Stimulated activated naive B cell treated with anti-CD40 and anti-IgM and Interleukin-4, amounts not matched to agents 10 μg/mL and 1 μg/mL and 100 μg/mL, for 72 hours (primary cell): ENCODE data around the gene STAM.

Source experiments
- ATAC-seq, 2 donors: fragments of 150-1000 bp; cut with Tn5 transposase; replicated peaks; 2 replicates each; pipeline ENCODE4 v1.10.0; 2021; ENCODE audit warnings: moderate library complexity in 1 of 2
- DNase-seq: peaks from one replicate; pipeline ENCODE4 v3.0.0; 2021
- H3K27ac Mint-ChIP-seq: one replicate; pipeline ENCODE4 v1.8.0; 2022; ENCODE audit warnings: mild to moderate bottlenecking, mixed read lengths
- H3K27me3 Mint-ChIP-seq, 2 donors: one replicate each; pipeline ENCODE4 v1.8.0; 2022; ENCODE audit warnings: mixed read lengths in 2 of 2
- H3K36me3 Mint-ChIP-seq, 2 donors: one replicate each; pipeline ENCODE4 v1.8.0; 2022; ENCODE audit warnings: mixed read lengths in 2 of 2, mild to moderate bottlenecking in 1 of 2
- H3K4me1 Mint-ChIP-seq, 2 donors: one replicate each; pipeline ENCODE4 v1.8.0; 2022; ENCODE audit warnings: mixed read lengths in 2 of 2, mild to moderate bottlenecking in 1 of 2
- H3K4me3 Mint-ChIP-seq, 2 donors: one replicate each; pipeline ENCODE4 v1.8.0; 2022; ENCODE audit warnings: mild to moderate bottlenecking in 2 of 2, mixed read lengths in 2 of 2, moderate library complexity in 1 of 2
- H3K9me3 Mint-ChIP-seq, 2 donors: one replicate each; pipeline ENCODE4 v1.8.0; 2022; ENCODE audit warnings: mixed read lengths in 2 of 2, mild to moderate bottlenecking in 1 of 2

The STAM gene

GRCh38 chr10:17655009-17655408 is 11.1 kb downstream of the STAM start:
- Mint-ChIP-seq H3K27ac (peak overlapping the region; percentile 96), H3K36me3 (peaks cover 67 to 76% of the 10 kb centered on the region in 2 donors), H3K9me3 (peaks cover 5 to 16% of the 10 kb centered on the region in 2 donors), H3K4me1 (peaks cover 34 to 75% of the 10 kb centered on the region in 2 donors), H3K4me3 (peak overlapping the region; percentile 18 to 69), H3K27me3 (no peaks in the 10 kb centered on the region)
- DNase-seq (no peak), ATAC-seq (peak; percentile 36 to 57)

GRCh38 chr10:17655567-17656146 is 11.7 kb downstream of the STAM start:
- DNase-seq (peak; percentile 34), ATAC-seq (peak; percentile 98 to 99)
- Mint-ChIP-seq H3K4me1 (peaks cover 34 to 69% of the 10 kb centered on the region in 2 donors), H3K27ac (peak overlapping the region; percentile 96), H3K36me3 (peaks cover 61 to 70% of the 10 kb centered on the region in 2 donors), H3K9me3 (peaks cover 5 to 16% of the 10 kb centered on the region in 2 donors), H3K4me3 (peak overlapping the region; percentile 30 to 70), H3K27me3 (no peaks in the 10 kb centered on the region)

- Mint-ChIP-seq H3K36me3 (peaks cover 64 to 70% of the 10 kb centered on the region in 2 donors), H3K27me3 (no peaks in the 10 kb centered on the region), H3K4me3 (no peak overlapping the region), H3K27ac (peak overlapping the region; percentile 96), H3K4me1 (peaks cover 30 to 65% of the 10 kb centered on the region in 2 donors), H3K9me3 (peaks cover 5 to 12% of the 10 kb centered on the region in 2 donors)
- DNase-seq = no peak
- no peak for ATAC-seq
Observed at GRCh38 chr10:17657103-17657500, 13.2 kb downstream of the STAM start.

GRCh38 chr10:17659365-17659764 is 15.4 kb downstream of the STAM start:
- Mint-ChIP-seq H3K27ac (no peak overlapping the region), H3K36me3 (peaks cover 63 to 68% of the 10 kb centered on the region in 2 donors), H3K27me3 (no peaks in the 10 kb centered on the region), H3K9me3 (peaks cover 0 to 10% of the 10 kb centered on the region in 2 donors), H3K4me3 (no peak overlapping the region), H3K4me1 (peaks cover 35 to 68% of the 10 kb centered on the region in 2 donors)
- no peak for ATAC-seq
- DNase-seq = no peak

GRCh38 chr10:17660921-17661320 is 17.0 kb downstream of the STAM start:
- Mint-ChIP-seq H3K36me3 (peaks cover 55 to 61% of the 10 kb centered on the region in 2 donors), H3K27ac (no peak overlapping the region), H3K4me1 (peaks cover 30 to 59% of the 10 kb centered on the region in 2 donors), H3K27me3 (no peaks in the 10 kb centered on the region), H3K9me3 (peaks cover 0 to 7% of the 10 kb centered on the region in 2 donors), H3K4me3 (no peak overlapping the region)
- no peak for DNase-seq
- no peak for ATAC-seq

- Mint-ChIP-seq H3K27ac (no peak overlapping the region), H3K4me3 (no peak overlapping the region), H3K9me3 (peaks cover 0 to 7% of the 10 kb centered on the region in 2 donors), H3K27me3 (no peaks in the 10 kb centered on the region), H3K4me1 (peaks cover 27 to 53% of the 10 kb centered on the region in 2 donors), H3K36me3 (peaks cover 52 to 57% of the 10 kb centered on the region in 2 donors)
- DNase-seq = no peak
- ATAC-seq = no peak
Observed at GRCh38 chr10:17661510-17661909, 17.6 kb downstream of the STAM start.

- H3K4me1 Mint-ChIP-seq = peaks cover 24 to 48% of the 10 kb centered on the region in 2 donors
- no peak overlapping the region for H3K27ac Mint-ChIP-seq
- DNase-seq = no peak
- no peak for ATAC-seq
- peaks cover 48 to 51% of the 10 kb centered on the region in 2 donors for H3K36me3 Mint-ChIP-seq
- no peak overlapping the region for H3K4me3 Mint-ChIP-seq
- no peaks in the 10 kb centered on the region for H3K27me3 Mint-ChIP-seq
- peaks cover 0 to 5% of the 10 kb centered on the region in 2 donors for H3K9me3 Mint-ChIP-seq
Observed at GRCh38 chr10:17662193-17663138, 18.5 kb downstream of the STAM start.

- ATAC-seq = no peak
- Mint-ChIP-seq H3K4me1 (peaks cover 25 to 48% of the 10 kb centered on the region in 2 donors), H3K36me3 (peaks cover 47 to 48% of the 10 kb centered on the region in 2 donors), H3K27ac (no peak overlapping the region), H3K9me3 (peaks cover 0 to 2% of the 10 kb centered on the region in 2 donors), H3K4me3 (no peak overlapping the region), H3K27me3 (no peaks in the 10 kb centered on the region)
- no peak for DNase-seq
Observed at GRCh38 chr10:17663450-17663849, 19.5 kb downstream of the STAM start.

GRCh38 chr10:17665747-17666146 is 21.8 kb downstream of the STAM start:
- Mint-ChIP-seq H3K27me3 (no peaks in the 10 kb centered on the region), H3K4me1 (peaks cover 26 to 64% of the 10 kb centered on the region in 2 donors), H3K27ac (no peak overlapping the region), H3K4me3 (no peak overlapping the region), H3K9me3 (peaks cover 0 to 4% of the 10 kb centered on the region in 2 donors), H3K36me3 (peaks cover 45 to 50% of the 10 kb centered on the region in 2 donors)
- ATAC-seq = no peak
- DNase-seq = no peak

- ATAC-seq = peak; percentile 40 to 44
Observed at GRCh38 chr10:17668435-17669184, 24.7 kb downstream of the STAM start.

GRCh38 chr10:17669185-17669872 is 25.4 kb downstream of the STAM start:
- DNase-seq = peak; percentile 24
- peaks cover 26 to 61% of the 10 kb centered on the region in 2 donors for H3K4me1 Mint-ChIP-seq

More at GRCh38 chr10:17668435-17669184, 24.7 kb downstream of the STAM start:
- H3K27me3 Mint-ChIP-seq = no peaks in the 10 kb centered on the region
- peaks cover 23 to 30% of the 10 kb centered on the region in 2 donors for H3K36me3 Mint-ChIP-seq
- peak overlapping the region; percentile 53 for H3K27ac Mint-ChIP-seq
- peaks cover 25 to 55% of the 10 kb centered on the region in 2 donors for H3K4me1 Mint-ChIP-seq
- no peak for DNase-seq
- H3K4me3 Mint-ChIP-seq = peak overlapping the region; percentile 11 to 18
- peaks cover 0 to 4% of the 10 kb centered on the region in 2 donors for H3K9me3 Mint-ChIP-seq

GRCh38 chr10:17671307-17671706 is 27.4 kb downstream of the STAM start:
- Mint-ChIP-seq H3K36me3 (peaks cover 18 to 28% of the 10 kb centered on the region in 2 donors), H3K27ac (no peak overlapping the region), H3K4me1 (peaks cover 29 to 71% of the 10 kb centered on the region in 2 donors), H3K9me3 (peaks cover 0 to 4% of the 10 kb centered on the region in 2 donors), H3K27me3 (no peaks in the 10 kb centered on the region), H3K4me3 (no peak overlapping the region)
- DNase-seq (no peak), ATAC-seq (no peak)

More at GRCh38 chr10:17669185-17669872, 25.4 kb downstream of the STAM start:
- Mint-ChIP-seq H3K4me3 (peak overlapping the region; percentile 59 to 75), H3K36me3 (peaks cover 22 to 31% of the 10 kb centered on the region in 2 donors), H3K27ac (peak overlapping the region; percentile 86), H3K27me3 (no peaks in the 10 kb centered on the region), H3K9me3 (peaks cover 0 to 4% of the 10 kb centered on the region in 2 donors)
- peak; percentile 83 to 85 for ATAC-seq

- no peaks in the 10 kb centered on the region for H3K27me3 Mint-ChIP-seq
- no peak overlapping the region for H3K27ac Mint-ChIP-seq
- no peak overlapping the region for H3K4me3 Mint-ChIP-seq
- ATAC-seq = no peak
- peaks cover 10 to 23% of the 10 kb centered on the region in 2 donors for H3K36me3 Mint-ChIP-seq
- peaks cover 23 to 58% of the 10 kb centered on the region in 2 donors for H3K4me1 Mint-ChIP-seq
- DNase-seq = no peak
- peaks cover 0 to 1% of the 10 kb centered on the region in 2 donors for H3K9me3 Mint-ChIP-seq
Observed at GRCh38 chr10:17673471-17674061, 29.6 kb downstream of the STAM start.
